Stimulated activated CD4-positive, alpha-beta T cell treated with anti-CD3 and anti-CD28 coated beads, Interleukin-1b, Interleukin-23, amount 100 ng/mL, for 1 hour (primary cell): ENCODE results near the gene PSMD1.
"Not testable (repeated sequence)": the region's sequence is repeated elsewhere in the genome, so short reads cannot be mapped to it uniquely, and the experiment has no call there.

Experiments
- DNase-seq, 2 donors: peaks; one replicate each; pipeline ENCODE4 v3.0.0-alpha.2; 2020; ENCODE audit warnings: low read depth in 2 of 2

Gene PSMD1

DNA sequence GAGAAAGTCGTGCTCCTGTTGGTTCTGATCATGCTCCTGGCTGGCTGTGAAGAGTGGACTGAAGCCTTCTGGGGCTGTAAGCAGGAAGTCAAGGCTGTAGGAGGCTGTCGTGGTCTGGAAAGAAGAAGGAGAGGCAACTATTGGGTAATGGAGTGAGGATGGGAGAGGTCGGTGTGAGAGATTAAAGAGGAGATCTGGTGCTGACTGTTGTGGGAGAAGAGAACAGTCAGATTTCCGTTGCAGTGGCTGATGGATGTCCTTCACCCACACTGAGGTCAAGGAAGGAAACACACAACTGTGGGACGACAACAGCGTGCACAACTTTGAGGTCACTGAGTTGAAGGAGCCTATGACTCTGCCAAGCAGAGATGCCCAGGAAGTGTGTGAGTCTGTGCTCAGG lies 2.8 kb upstream of the PSMD1 start:
- no peak for DNase-seq

DNA sequence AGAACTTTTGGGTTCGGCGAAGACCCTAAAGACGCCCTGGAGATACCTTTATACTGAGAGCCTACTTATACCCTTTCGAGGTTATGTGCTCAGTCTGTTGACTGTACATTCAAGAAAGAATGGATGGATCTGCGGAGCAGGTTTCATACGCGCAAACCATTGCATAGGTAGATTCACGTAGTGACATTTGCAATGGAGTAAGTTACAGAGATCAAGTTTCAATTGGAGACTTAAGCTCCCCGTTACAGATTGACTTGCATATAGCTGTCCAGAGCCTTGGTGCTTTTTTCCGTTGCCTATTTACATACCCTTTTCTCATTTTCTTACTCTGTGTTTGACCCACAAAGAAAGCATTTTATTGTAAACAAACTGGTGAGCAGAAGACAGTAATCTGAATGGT lies 923 bp downstream of the PSMD1 start:
- DNase-seq, result no peak

DNA sequence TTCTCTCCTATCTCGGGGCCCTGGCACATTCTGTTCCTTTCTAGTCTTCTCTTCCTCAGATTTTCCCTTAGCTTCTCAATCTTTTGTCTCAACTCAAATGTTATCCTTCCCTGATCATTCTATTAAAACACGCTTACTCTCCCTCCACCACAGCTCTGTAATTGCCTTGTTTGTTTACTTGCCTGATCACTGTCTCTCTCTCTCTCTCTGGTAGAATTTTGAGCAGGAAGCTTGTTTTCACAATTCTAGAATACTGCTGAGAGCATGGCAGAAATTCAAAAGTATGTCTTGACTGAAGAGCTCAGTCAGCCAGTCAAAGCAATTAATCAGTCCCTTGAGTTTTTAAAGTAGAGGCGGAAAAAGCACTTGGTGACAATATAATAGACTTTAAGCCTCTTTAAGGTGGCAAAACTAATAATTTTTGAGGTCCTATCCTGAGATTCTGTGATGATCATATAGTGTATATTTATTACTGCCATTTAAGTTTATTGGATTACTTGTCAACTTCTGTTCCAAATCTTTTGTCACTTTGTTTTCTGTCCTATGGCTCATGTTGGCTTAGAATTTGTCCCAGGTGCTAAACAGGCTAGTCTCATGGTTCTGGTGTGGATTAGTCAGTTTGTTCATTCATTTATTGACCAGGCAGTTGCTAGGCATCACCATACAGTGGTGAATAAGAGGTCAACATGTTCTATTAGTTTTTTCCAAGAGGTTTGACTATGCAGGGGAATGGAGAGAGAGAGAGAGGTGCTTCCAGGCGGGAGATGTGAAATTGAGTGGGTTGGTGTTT lies 2.3 kb downstream of the PSMD1 start:
- no peak for DNase-seq

DNA sequence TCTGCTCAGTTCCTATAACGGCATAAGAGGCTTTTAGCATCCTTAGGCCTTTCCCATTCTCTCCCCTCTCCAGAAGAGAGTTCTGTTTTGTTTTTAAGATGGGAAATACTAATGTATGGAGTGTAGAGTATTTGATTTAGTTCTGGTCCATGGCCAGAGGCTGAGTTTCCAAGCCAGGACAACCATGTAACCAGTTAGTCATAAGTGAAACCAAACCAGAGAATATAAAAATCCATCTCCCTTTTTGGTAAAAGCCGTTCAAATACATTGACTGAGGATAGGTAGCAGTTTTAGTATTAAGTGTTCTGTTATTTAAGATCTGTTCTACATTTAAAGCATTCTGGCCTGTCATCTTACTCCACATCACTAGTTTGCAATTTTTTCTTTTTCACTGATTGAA lies 3.1 kb downstream of the PSMD1 start:
- no peak for DNase-seq

DNA sequence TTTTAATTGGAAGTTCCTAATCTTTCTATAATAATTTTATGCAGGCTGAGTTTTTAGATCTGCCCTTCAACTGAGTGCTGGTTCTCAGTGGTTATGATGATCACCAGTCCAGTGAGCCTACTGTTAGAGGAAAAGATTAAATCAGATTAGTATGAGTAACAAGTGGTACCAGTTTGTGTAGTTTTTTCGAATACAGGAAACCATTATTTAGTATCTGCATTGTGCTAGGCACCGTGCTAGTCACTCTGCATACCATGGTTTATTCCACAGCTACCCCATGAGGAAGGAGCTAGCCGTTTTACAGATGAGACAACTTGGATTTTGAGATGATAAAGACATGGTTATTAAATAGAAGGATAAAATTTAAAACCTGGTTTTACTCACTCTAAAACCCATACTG lies 6.1 kb downstream of the PSMD1 start:
- no peak for DNase-seq

DNA sequence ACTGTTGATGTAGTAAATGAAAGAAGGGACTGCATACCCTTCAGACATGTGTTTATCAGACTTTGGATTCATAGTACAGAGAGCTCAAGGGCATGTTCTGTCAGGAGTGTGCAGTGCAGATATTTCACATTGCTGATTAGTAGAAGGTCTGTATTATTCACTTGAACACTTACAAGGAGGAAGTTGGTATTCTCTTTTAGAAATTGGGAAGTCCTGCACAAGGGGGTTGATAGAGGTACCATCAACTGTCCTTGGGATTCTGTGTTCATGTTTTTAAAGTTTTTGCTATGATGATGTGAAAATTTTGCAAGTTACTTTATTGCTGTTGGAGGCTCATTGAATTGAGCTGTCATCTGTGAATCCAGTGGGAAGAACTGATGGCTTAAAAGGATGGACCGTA lies 6.7 kb downstream of the PSMD1 start:
- no peak for DNase-seq

DNA sequence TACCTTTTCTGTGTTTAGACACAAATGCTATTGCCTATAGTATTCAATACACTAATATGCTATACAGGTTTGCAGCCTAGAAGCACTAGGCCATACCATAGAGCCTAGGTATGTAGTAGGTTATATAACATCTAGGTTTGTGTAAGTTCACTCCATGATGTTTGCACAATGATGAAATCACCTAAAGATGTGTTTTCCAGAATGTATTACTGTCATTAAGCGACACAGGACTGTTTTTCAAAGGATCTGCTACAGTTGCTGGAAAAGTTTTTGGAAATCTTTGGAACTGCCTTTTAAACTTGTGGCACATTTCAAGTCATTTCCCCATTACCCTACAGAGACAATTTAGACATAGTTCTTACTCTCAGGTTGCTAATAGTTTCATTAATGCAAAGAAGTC lies 9.3 kb downstream of the PSMD1 start:
- DNase-seq, result no peak

DNA sequence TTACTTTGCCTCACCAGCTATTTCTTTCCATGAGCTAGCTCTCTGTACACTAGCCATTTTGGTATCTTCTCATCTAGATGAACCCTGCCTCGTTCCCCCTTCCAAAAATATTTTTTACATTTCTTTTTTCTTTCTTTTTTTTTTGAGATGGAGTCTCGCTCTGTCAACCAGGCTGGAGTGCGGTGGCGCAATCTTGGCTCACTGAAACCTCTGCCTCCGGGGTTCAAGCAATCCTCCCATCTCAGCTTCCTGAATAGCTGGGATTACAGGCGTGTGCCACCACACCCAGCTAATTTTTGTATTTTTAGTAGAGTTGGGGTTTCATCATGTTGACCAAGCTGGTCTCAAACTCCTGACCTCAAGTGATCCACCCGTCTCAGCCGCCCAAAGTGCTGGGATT lies 10.9 kb downstream of the PSMD1 start:
- DNase-seq, result not testable (repeated sequence)

DNA sequence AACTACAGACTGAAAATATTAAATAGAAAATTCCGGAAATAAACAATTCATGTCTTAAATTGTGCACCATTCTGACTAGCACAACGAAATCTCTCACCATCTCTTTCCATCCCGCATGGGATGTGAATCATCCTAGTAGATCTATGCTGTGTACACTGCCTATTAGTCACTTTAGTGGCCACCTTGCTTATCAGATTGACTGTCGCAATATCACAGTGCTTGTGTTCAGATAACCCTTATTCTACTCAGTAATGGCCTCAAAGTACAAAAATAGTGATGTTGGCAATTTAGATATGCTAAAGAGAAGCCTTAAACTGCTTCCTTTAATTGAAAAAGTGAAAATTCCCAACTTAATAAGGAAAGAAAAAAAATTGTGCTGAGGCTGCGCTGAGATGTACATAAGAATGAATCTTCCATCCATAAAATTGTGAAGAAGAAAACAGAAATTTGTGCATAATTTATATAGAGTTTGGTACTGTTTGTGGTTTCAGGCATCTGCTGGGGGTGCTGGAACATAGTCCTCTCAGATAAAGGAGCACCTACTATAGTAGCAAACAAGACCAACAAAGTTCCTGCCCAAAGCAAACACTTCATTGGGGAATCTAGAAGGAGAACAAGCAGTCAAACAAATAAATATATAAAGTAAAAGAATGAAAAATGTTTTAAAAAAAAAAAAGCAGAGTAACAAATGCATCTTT lies 12.0 kb downstream of the PSMD1 start:
- no peak for DNase-seq

DNA sequence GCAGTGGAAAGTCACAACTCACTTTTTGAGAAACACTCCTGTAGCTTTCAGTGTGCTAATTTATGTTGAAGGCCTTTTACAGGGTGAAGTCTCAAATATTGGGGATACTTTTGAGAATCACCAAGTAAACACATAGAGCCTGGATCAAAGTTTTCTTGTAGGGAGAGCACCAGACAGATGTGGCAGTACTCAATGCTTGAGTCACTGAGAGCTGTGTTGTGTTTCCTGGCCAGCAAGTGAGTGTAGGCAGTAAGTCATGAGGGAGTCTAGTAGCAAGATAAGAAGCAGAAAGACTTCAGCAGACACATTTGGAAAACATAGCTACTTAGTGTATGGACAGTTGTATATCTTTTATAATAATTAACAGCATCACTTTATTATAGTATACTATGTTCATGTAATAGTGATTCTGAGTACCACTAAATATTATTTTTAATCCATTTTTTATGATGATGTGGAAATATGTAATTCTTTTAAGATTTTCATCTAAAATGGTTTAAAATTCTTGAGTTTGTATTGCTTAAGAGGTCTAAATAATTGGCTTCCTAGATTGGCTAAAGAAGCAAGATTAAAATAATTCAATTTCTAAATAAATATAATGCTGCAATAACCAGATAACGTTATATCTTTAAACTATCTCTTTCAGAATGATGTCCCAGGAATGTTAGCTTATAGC lies 12.8 kb downstream of the PSMD1 start:
- DNase-seq, result no peak

DNA sequence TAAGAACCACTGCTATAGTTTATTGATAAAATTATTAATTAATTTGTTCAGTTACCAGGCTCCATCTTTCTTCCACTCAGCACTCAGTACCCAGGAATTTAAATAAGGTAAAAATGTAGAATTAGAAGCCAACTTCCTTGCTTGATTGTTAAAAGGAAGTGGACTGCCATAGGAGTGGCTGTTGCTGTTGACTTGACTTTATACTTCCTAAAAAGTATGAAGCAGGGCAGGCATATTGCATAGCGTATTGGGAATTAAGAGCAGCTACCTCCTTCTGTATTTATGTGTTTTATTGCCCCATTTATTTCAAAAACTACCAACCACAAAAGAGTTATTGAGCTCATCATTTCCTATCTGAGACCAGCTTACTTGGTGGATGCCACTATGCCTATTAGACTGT lies 27.9 kb downstream of the PSMD1 start:
- no peak for DNase-seq

DNA sequence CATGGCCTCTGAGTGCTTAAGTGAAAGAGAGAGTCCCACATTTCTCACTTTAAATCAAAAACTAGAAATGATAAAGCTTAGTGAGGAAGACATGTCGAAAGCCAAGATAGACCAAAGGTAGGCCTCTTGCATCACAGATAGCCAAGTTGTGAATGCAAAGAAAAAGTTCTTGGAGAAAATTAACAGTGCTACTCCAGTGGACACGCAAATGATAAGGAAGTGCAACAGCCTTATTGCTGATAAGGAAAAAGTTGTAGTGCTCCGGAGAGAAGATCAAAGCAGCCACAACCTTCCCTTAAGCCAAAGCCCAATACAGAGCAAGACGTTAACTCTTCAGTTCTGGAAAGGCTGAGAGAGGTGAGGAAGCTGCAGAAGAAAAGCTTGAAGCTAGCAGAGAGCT lies 32.1 kb downstream of the PSMD1 start:
- DNase-seq, result no peak

DNA sequence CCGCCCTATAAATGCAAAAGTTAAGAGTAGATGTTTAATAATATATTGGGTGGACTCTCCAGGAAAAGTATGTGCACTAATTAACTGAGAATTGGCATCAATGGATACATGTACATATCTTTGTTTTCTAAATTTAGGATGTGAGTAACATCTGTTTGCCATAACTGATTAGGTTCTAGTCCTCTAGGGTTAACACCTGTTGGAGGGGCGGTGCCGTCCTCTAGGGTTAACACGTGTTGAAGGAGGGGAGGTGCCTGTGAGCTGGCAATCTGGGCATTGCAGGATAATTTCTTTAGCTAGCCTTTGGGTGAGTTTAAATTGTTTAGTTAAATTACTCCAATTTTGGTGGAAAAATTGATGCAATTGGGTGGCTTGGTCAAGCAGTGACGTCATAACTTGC lies 37.3 kb downstream of the PSMD1 start:
- DNase-seq, result no peak

DNA sequence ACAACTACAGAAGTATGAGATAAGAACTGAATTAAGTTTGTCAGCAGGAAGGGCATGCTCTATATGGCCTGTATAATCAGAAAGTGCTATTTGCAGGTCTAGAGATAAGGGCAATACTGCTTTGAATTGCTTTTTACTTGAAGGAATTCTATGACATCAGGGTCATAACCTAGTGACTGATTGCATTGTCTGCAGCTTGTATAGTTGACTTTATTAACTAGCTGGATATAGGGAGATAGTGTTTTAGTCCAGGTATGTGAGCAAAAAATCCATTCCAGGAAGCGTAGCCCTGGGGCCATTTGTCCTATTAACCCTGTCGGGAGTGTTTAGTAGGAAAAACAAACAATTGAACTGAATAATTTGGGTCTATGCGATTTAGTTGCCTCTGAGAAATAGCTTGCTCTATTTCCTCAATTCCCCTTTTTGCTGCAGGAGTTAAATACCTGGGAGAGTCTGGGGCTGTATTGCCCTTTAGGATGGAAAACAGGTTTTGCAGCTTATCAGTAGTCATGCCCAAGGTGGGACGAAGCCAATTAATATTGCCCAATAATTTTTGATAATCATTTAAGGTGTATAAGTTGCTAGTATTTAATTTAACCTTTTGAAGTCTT lies 38.2 kb downstream of the PSMD1 start:
- no peak for DNase-seq

DNA sequence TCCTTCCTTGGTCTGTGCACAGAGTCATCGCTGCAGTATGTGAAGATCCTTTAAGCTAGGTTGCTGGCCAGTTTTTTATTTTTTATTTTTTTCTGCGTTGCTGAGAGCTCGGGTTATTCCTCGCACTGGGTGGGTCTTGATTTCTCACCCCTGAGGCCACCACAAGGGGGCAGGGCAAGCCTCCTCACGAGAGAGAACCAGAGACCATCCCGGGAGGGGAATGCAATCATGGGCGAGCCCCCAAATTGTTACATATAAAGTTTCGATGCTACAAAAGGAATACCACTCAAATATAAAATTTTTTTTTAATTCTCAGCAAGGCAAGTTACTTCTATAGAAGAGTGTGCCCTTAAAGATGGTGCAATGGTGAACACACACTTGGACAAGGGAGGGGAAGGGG lies 43.3 kb downstream of the PSMD1 start:
- DNase-seq, result no peak

DNA sequence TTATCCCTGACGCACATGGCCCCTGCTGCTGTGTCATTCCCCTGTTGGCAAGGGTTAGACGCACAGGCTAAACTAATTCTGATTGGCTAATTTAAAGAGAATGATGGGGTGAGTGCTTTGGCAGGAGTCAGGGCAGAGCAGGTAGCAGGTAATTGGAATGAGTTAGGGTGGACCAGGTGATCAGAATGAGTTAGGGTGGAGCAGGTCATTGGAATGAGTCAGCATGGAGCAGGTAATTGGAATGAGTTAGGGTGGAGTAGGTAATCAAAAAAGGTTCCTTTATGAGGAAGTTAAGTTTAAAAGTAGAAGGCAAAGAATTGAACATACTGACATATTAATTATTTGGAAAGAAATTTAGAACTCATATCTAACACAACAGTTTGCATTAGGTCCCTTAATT lies 43.7 kb downstream of the PSMD1 start:
- not testable (repeated sequence) for DNase-seq

DNA sequence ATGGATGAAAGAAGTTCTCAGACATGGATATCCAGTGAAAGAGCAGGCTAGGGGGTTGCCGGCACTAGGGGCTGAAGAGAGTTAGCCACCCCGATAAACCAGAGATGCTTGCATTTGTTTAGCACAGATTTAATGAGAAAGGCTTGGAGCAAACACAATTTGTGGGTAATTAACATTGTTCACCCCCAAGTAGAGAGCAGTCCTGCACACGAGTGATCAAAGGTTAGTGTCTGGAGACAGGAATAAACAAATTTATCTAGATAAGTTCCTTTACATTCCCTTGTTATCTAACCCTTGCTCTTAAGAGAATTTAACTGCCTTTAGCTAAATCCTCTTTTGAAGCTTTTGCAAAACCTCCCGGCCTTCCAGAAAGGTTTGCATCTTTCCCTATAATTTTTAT lies 44.3 kb downstream of the PSMD1 start:
- DNase-seq, result no peak

DNA sequence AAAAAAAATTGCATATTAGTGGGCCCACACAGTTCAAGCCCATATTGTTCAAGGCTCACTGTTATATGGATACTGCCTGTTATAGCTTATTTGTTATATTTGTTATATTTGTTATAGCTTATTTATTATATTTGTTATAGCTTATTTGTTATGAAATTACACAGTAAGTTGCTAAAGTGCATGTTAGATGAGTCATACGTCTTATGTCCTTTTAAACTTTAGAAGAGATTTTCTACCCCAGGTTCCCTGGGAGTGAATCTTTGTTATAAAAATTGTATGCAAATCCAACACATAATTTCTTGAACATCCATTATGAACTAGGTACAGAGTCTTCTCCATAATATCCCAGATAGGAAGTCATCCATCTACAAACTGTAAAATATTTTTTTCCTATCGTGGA lies 46.1 kb downstream of the PSMD1 start:
- DNase-seq, result no peak

DNA sequence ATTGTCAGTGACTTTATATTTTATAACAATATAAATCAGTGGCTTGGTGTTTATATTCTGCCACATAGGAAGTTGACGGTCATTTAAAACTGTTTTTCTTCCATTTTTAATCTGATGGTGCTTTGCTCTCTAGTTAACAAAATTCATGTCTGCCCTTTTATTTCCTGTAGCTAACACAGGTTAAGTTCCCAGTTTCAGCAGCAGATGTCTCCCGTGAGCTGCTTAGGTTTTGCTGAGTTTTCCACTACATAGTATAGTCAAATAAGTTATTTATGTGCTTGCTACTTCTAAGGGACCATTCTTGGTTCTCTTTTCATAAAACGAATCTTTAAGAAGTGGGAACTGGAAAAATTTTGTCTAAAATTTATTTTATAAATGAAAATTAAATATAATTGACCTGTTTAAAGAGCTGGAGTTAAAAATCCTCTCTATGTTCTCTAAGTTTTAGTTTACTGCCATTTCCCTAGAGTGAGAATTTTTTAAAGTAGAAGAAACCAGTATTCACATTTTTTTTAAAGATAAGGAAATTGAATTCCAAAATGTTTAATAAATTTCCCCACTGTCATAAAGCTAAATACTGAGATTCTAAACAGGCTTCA lies 47.5 kb downstream of the PSMD1 start:
- DNase-seq, result peak in 1 of 2 donors; percentile 30

DNA sequence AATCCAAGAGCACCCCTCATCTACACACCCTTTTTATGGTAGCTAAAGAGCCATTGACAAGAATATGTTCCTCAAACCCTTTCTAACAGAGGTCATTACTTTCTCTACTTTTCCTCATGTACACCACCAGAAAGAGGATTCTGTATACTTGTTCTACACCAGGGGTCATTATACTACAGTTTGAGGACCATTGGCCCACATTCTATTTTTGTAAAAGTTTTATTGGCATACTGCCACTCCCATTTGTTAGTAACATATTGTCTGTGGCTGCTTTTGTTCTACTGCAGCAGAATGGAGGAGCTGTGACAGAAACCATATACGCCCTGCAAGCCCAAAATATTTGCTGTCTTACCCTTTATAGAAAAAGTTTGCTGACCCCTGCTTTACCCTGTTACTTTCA lies 53.9 kb downstream of the PSMD1 start:
- DNase-seq, result no peak

DNA sequence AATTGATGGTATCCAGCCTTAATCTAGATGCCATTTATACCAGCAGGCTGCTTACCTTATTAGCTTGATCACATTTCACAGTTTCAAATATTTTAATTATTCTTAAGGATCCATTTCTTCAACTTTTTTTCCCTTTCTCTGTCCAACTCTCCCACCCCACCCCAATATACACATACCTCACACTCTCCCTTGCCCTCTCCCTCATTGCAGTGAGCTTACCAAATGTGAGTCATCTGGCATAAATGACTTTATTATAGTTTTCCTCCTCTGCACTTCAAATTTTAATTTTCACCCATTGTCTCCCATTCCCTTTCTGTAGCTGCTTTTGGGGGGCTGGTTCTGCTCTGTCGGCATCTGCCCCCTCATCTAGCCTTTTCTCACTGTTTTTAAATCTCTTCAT lies 55.3 kb downstream of the PSMD1 start:
- no peak for DNase-seq

DNA sequence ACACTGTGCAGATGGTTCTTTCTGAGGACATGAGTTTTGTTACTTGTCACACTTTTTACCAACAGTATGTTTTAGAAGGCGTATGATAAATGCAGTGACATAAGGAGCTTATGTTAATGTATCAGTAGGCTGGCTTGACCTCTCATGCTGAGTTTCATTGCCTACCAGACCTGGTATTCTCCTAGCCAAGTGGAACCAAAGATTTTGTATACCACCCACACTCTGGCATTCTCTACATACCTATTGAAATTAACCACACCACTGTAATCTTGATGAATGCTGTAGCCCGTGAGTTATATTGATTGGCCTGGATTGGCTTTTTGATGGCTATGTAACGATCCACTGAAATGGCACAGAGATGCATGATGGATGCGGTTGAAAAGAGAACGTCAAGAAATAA lies 56.8 kb downstream of the PSMD1 start:
- no peak for DNase-seq
